H9 (cell line): Measurements from ENCODE around the gene OPRL1. TPM values are rescaled to one million over a fixed set of nuclear protein-coding genes. Genes with fewer than 3 reads are reported as not detected.
A peak's percentile ranks its signal among the peaks of the same experiment; 100 is the strongest.

Experiments used
- DNase-seq: peaks from one replicate; pipeline ENCODE4 v3.0.0-alpha.2; 2017
- H2AFZ ChIP-seq: one replicate; pipeline ENCODE4 v1.6.1; 2013; ENCODE audit warnings: mild to moderate bottlenecking, low read length, control low read depth, moderate library complexity
- H2AK5ac ChIP-seq: 2 replicates; pipeline ENCODE4 v1.6.1; 2013; ENCODE audit warnings: low read length, control low read depth, mixed read lengths; ENCODE audit not compliant: insufficient read length
- H2BK120ac ChIP-seq: one replicate; pipeline ENCODE4 v1.6.1; 2013; ENCODE audit warnings: low read depth, mild to moderate bottlenecking, low read length, control low read depth, inconsistent platforms; ENCODE audit not compliant: poor library complexity, severe bottlenecking
- H2BK12ac ChIP-seq: 2 replicates; pipeline ENCODE4 v1.6.1; 2013; ENCODE audit warnings: low read length, control low read depth, mixed read lengths, low read depth; ENCODE audit not compliant: insufficient read length
- H2BK15ac ChIP-seq: 2 replicates; pipeline ENCODE4 v1.6.1; 2013; ENCODE audit warnings: low read depth, low read length, control low read depth
- H2BK20ac ChIP-seq: one replicate; pipeline ENCODE4 v1.6.1; 2013; ENCODE audit warnings: low read depth, mild to moderate bottlenecking, low read length, control low read depth, inconsistent platforms; ENCODE audit not compliant: poor library complexity, severe bottlenecking
- H2BK5ac ChIP-seq: 2 replicates; pipeline ENCODE4 v1.6.1; 2013; ENCODE audit warnings: low read length, control low read depth, mixed read lengths; ENCODE audit not compliant: insufficient read length
- H3K14ac ChIP-seq: 2 replicates; pipeline ENCODE4 v1.6.1; 2013; ENCODE audit warnings: low read length, control low read depth; ENCODE audit not compliant: insufficient read depth
- H3K18ac ChIP-seq: 2 replicates; pipeline ENCODE4 v1.6.1; 2013; ENCODE audit warnings: low read depth, mild to moderate bottlenecking, mixed read lengths, low read length, control low read depth; ENCODE audit not compliant: insufficient read length
- H3K23ac ChIP-seq: 2 replicates; pipeline ENCODE4 v1.6.1; 2013; ENCODE audit warnings: low read length, control low read depth, mixed read lengths, low read depth; ENCODE audit not compliant: insufficient read length
- H3K23me2 ChIP-seq: 2 replicates; pipeline ENCODE4 v1.6.1; 2013; ENCODE audit warnings: low read depth, mild to moderate bottlenecking, mixed read lengths, low read length, control low read depth; ENCODE audit not compliant: insufficient read length, poor library complexity, severe bottlenecking
- H3K27ac ChIP-seq: 2 replicates; pipeline ENCODE4 v1.5.1; 2013; ENCODE audit warnings: low read length, control low read depth, mixed read lengths, low read depth; ENCODE audit not compliant: insufficient read length
- H3K27me3 ChIP-seq: 2 replicates; pipeline ENCODE4 v1.6.1; 2013; ENCODE audit warnings: low read length, control low read depth, inconsistent platforms; ENCODE audit not compliant: insufficient read depth
- H3K4ac ChIP-seq: 2 replicates; pipeline ENCODE4 v1.6.1; 2013; ENCODE audit warnings: low read depth, mild to moderate bottlenecking, control low read depth, inconsistent platforms, low read length, moderate library complexity
- H3K4me1 ChIP-seq: 2 replicates; pipeline ENCODE4 v1.6.1; 2013; ENCODE audit warnings: low read length, control low read depth, inconsistent platforms; ENCODE audit not compliant: insufficient read depth
- H3K4me2 ChIP-seq: 2 replicates; pipeline ENCODE4 v1.6.1; 2013; ENCODE audit warnings: low read length, control low read depth, mixed read lengths; ENCODE audit not compliant: insufficient read length, insufficient read depth
- H3K56ac ChIP-seq: 2 replicates; pipeline ENCODE4 v1.6.1; 2013; ENCODE audit warnings: low read depth, mild to moderate bottlenecking, mixed read lengths, low read length, control low read depth; ENCODE audit not compliant: insufficient read length
- H3K79me1 ChIP-seq: 2 replicates; pipeline ENCODE4 v1.6.1; 2013; ENCODE audit warnings: low read depth, mild to moderate bottlenecking, moderate library complexity, low read length, control low read depth, inconsistent platforms; ENCODE audit not compliant: insufficient read depth, poor library complexity, severe bottlenecking
- H3K79me2 ChIP-seq: 2 replicates; pipeline ENCODE4 v1.6.1; 2013; ENCODE audit warnings: low read length, control low read depth, inconsistent platforms; ENCODE audit not compliant: insufficient read depth
- H3K9ac ChIP-seq: 2 replicates; pipeline ENCODE4 v1.6.1; 2013; ENCODE audit warnings: low read length, control low read depth, mixed read lengths; ENCODE audit not compliant: insufficient read length; ENCODE audit errors: extremely low read depth
- H3K9me3 ChIP-seq: one replicate; pipeline ENCODE4 v1.6.1; 2013; ENCODE audit warnings: low read depth, low read length, inconsistent platforms; ENCODE audit not compliant: control insufficient read depth
- H3T11ph ChIP-seq: one replicate; pipeline ENCODE4 v1.6.1; 2013; ENCODE audit warnings: mild to moderate bottlenecking, low read length, control low read depth, inconsistent platforms
- H4K20me1 ChIP-seq: one replicate; pipeline ENCODE4 v1.6.1; 2013; ENCODE audit not compliant: control insufficient read depth, insufficient read length, insufficient read depth
- H4K5ac ChIP-seq: 2 replicates; pipeline ENCODE4 v1.6.1; 2013; ENCODE audit warnings: low read depth, mild to moderate bottlenecking, mixed read lengths, low read length, control low read depth; ENCODE audit not compliant: insufficient read length
- H4K8ac ChIP-seq: replicated peaks from 2 replicates; pipeline ENCODE4 v1.6.1; 2013; ENCODE audit warnings: low read length, control low read depth, mixed read lengths, low read depth; ENCODE audit not compliant: insufficient read length
- H4K91ac ChIP-seq: 2 replicates; pipeline ENCODE4 v1.6.1; 2013; ENCODE audit warnings: low read depth, mild to moderate bottlenecking, moderate library complexity, mixed read lengths, low read length, control low read depth; ENCODE audit not compliant: insufficient read length
- H3K27ac Mint-ChIP-seq, 3 experiments: 2 replicates in 2 of 3; 3 replicates in 1 of 3; pipeline ENCODE4 v1.8.0; 2020 to 2021; ENCODE audit warnings: mixed read lengths in 3 of 3, mild to moderate bottlenecking in 1 of 3, moderate library complexity in 1 of 3
- H3K27me3 Mint-ChIP-seq: 2 replicates; pipeline ENCODE4 v1.8.0; 2021; ENCODE audit warnings: low read depth, mild to moderate bottlenecking, moderate library complexity, mixed read lengths
- H3K36me3 Mint-ChIP-seq, 3 experiments: 2 replicates in 2 of 3; 3 replicates in 1 of 3; pipeline ENCODE4 v1.8.0; 2020 to 2021; ENCODE audit warnings: low read depth in 3 of 3, mixed read lengths in 3 of 3; ENCODE audit not compliant: insufficient read depth in 1 of 3
- H3K4me1 Mint-ChIP-seq, 2 experiments: 2 replicates each; pipeline ENCODE4 v1.8.0; 2020; ENCODE audit warnings: mixed read lengths in 2 of 2
- H3K4me3 Mint-ChIP-seq, 2 experiments: 2 replicates in 1 of 2; 3 replicates in 1 of 2; pipeline ENCODE4 v1.8.0; 2020 to 2021; ENCODE audit warnings: mild to moderate bottlenecking in 2 of 2, mixed read lengths in 2 of 2, moderate library complexity in 1 of 2
- H3K9me3 Mint-ChIP-seq, 2 experiments: 2 replicates in 1 of 2; 3 replicates in 1 of 2; pipeline ENCODE4 v1.8.0; 2020; ENCODE audit warnings: mild to moderate bottlenecking in 2 of 2, mixed read lengths in 2 of 2, moderate library complexity in 1 of 2
- CTCF ChIP-seq: fragments of 200-600 bp; sonication (generic); conservative IDR thresholded peaks from 3 replicates; pipeline ENCODE4 v1.8.0; 2021; ENCODE audit warnings: antibody characterized with exemption, mild to moderate bottlenecking
- WGBS: extraction: QIAGEN DNeasy Blood & Tissue Kit; methylation state at CpG from one replicate; pipeline ENCODE4 v1.1.7; 2013; ENCODE audit warnings: missing lambda C conversion rate, low lambda C conversion rate, mixed read lengths; ENCODE audit not compliant: insufficient read length; ENCODE audit errors: extremely low coverage; 5-methylcytosine and 5-hydroxymethylcytosine counted together
- total RNA-seq: library from RNA; stranded (reverse); gene quantifications from 2 replicates; pipeline ENCODE4 v1.2.1, GENCODE V29; 2021

Gene OPRL1
- total RNA-seq, 1 experiment from 2014 or later, result 0.90 TPM

GRCh38 chr20:64105846-64106434 lies 26.1 kb downstream of the OPRL1 start:
- no peaks in the 10 kb centered on the region for H3K9me3 Mint-ChIP-seq
- peaks cover 9 to 14% of the 10 kb centered on the region in 2 experiments; a peak in 3 of 4 replicates for H3K4me1 Mint-ChIP-seq
- H3K23me2 ChIP-seq, result no peaks in the 10 kb centered on the region
- DNase-seq, result no peak
- H2BK12ac ChIP-seq, result no peak overlapping the region
- peak overlapping the region in 1 of 3 experiments; percentile 27; a peak in 1 of 7 replicates for H3K27ac Mint-ChIP-seq
- H3K27me3 ChIP-seq, result peaks cover 3% of the 10 kb centered on the region; the same call in 1 of the 2 replicates
- no peak overlapping the region for H4K8ac ChIP-seq
- no peaks in the 10 kb centered on the region for H3K4me1 ChIP-seq
- no peak overlapping the region for H2BK20ac ChIP-seq
- no peak overlapping the region for H3K9ac ChIP-seq
- H4K91ac ChIP-seq, result no peak overlapping the region
- H4K20me1 ChIP-seq, result no peaks in the 10 kb centered on the region
- H3K23ac ChIP-seq, result no peak overlapping the region
- H2AFZ ChIP-seq, result no peak overlapping the region
- H3K79me2 ChIP-seq, result no peaks in the 10 kb centered on the region
- no peak overlapping the region for H3K14ac ChIP-seq
- no peak overlapping the region for H3K4me2 ChIP-seq
- no peak overlapping the region for H2BK15ac ChIP-seq
- no peak overlapping the region for H2BK120ac ChIP-seq
- H3K27ac ChIP-seq, result no peak overlapping the region
- no peak overlapping the region for H3K4me3 Mint-ChIP-seq
- H3K27me3 Mint-ChIP-seq, result peaks cover 35% of the 10 kb centered on the region
- H2AK5ac ChIP-seq, result no peak overlapping the region
- no peaks in the 10 kb centered on the region for H3K9me3 ChIP-seq
- no peak overlapping the region for H2BK5ac ChIP-seq
- no peak overlapping the region for H3T11ph ChIP-seq
- WGBS, result no CpG with 5 or more reads among the region's 39 CpGs
- H3K56ac ChIP-seq, result no peak overlapping the region
- H3K18ac ChIP-seq, result no peak overlapping the region
- no peaks in the 10 kb centered on the region for H3K36me3 Mint-ChIP-seq
- H3K79me1 ChIP-seq, result no peaks in the 10 kb centered on the region
- TF ChIP-seq CTCF, result no peak
- no peak overlapping the region for H3K4ac ChIP-seq
- H4K5ac ChIP-seq, result no peak overlapping the region
